Measurements from ENCODE around the gene RPGRIP1L. TPM values are rescaled to one million over a fixed set of nuclear protein-coding genes. Genes with fewer than 3 reads are reported as not detected.

The RPGRIP1L gene
- total and polyA plus RNA-seq, 3 donors from 2014 or later, result 22.0 to 37.4 (median 23.0) TPM

DNA sequence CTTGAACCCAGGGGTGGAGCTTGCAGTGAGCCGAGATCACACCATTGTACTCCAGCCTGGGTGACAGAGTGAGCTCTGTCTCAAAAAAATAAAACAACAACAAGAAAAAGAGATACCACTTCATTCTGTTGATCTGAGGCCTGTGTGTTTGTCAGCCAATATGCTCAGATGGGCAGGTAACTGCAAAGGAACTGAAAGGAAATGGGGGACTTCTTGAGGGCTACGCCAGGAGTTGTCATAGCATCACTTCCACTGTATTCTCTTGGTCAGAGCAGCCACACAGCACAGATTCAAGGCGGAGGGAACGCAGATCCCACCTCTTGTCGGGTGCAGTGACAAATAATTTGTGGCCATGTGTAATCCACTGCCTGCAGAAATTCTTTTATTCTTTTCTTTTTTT, 126.8 kb downstream of the RPGRIP1L start:
- TF ChIP-seq POLR2A (IDR thresholded peaks at IDR 0.05) (no peak), CTCF (IDR thresholded peaks at IDR 0.05) (no peak)
- intact Hi-C loops (cut with DNase I; ENCODE audit: low total_unique reads), result no loop called here
- DNase-seq, result no peak
- no peaks in the 10 kb centered on the region for H3K9me3 ChIP-seq
- H3K36me3 ChIP-seq (ENCODE audit: low read depth, missing control alignments), result no peaks in the 10 kb centered on the region
- no peaks in the 10 kb centered on the region for H3K4me1 ChIP-seq
- no peaks in the 10 kb centered on the region for H3K27me3 ChIP-seq
- H3K4me3 ChIP-seq, result no peak overlapping the region
- H3K27ac ChIP-seq, result no peak overlapping the region
- WGBS, 2 donors, result 92 to 94% methylated on average over 5 of the region's 5 CpGs

- no peak for DNase-seq
- intact Hi-C loops (cut with DNase I; ENCODE audit: low total_unique reads), result no loop called here
- Histone ChIP-seq H3K27ac (no peak overlapping the region), H3K36me3 (ENCODE audit: low read depth, missing control alignments) (no peaks in the 10 kb centered on the region), H3K9me3 (no peaks in the 10 kb centered on the region), H3K4me3 (no peak overlapping the region), H3K4me1 (no peaks in the 10 kb centered on the region), H3K27me3 (no peaks in the 10 kb centered on the region)
- TF ChIP-seq CTCF (IDR thresholded peaks at IDR 0.05), result no peak
- TF ChIP-seq POLR2A (IDR thresholded peaks at IDR 0.05), result no peak
- 41 to 49% methylated on average over 4 of the region's 4 CpGs for WGBS, 2 donors
Measured at GRCh38 chr16:53576210-53576609, 127.4 kb downstream of the RPGRIP1L start.

- H3K9me3 ChIP-seq, result no peaks in the 10 kb centered on the region
- H3K36me3 ChIP-seq (ENCODE audit: low read depth, missing control alignments), result no peaks in the 10 kb centered on the region
- no peaks in the 10 kb centered on the region for H3K4me1 ChIP-seq
- no peak for DNase-seq
- intact Hi-C loops (cut with DNase I; ENCODE audit: low total_unique reads), result no loop called here
- no peaks in the 10 kb centered on the region for H3K27me3 ChIP-seq
- H3K27ac ChIP-seq, result no peak overlapping the region
- no peak for TF ChIP-seq POLR2A (IDR thresholded peaks at IDR 0.05)
- TF ChIP-seq CTCF (IDR thresholded peaks at IDR 0.05), result no peak
- no peak overlapping the region for H3K4me3 ChIP-seq
Measured at GRCh38 chr16:53571763-53572162, 131.9 kb downstream of the RPGRIP1L start.

DNA sequence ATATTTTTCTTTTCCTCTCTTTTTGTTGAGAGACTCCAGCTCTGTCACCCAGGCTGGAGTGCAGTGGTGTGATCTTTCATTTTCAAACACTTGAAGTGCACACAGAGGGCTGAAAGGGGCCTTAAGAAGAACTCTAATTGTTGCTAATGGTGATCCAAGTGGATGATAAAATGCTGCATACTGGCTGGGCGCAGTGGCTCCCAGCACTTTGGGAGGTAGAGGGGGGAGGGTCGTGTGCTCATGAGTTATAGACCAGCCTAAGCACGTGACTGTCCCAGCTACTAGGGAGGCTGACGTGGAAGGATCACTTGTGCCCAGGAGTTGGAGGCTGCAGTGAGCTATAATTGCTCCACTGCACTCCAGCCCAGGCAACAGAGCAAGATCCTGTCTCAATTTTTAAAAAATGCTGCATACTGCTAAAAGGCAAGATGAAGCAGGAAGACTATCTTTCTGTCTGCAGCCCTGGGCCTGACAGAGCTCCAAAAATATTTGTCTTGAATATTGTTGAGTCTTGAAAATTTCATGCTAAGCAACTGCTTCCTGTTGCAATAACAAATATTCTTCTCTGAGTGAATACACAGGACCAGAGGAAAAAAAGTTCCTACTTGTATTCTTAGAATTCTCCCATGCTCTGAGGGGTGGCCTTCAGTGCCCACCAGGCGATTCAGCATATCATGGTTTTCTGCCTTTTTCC, 137.0 kb downstream of the RPGRIP1L start:
- H3K9me3 ChIP-seq, result no peaks in the 10 kb centered on the region
- no peaks in the 10 kb centered on the region for H3K27me3 ChIP-seq
- H3K36me3 ChIP-seq (ENCODE audit: low read depth, missing control alignments), result no peaks in the 10 kb centered on the region
- DNase-seq, result no peak
- intact Hi-C loops (cut with DNase I; ENCODE audit: low total_unique reads), result no loop called here
- TF ChIP-seq POLR2A (IDR thresholded peaks at IDR 0.05) (no peak), CTCF (IDR thresholded peaks at IDR 0.05) (no peak)
- no peak overlapping the region for H3K4me3 ChIP-seq
- H3K4me1 ChIP-seq, result no peaks in the 10 kb centered on the region
- no peak overlapping the region for H3K27ac ChIP-seq
- WGBS, 2 donors, result 65 to 70% methylated on average over 5 of the region's 5 CpGs

DNA sequence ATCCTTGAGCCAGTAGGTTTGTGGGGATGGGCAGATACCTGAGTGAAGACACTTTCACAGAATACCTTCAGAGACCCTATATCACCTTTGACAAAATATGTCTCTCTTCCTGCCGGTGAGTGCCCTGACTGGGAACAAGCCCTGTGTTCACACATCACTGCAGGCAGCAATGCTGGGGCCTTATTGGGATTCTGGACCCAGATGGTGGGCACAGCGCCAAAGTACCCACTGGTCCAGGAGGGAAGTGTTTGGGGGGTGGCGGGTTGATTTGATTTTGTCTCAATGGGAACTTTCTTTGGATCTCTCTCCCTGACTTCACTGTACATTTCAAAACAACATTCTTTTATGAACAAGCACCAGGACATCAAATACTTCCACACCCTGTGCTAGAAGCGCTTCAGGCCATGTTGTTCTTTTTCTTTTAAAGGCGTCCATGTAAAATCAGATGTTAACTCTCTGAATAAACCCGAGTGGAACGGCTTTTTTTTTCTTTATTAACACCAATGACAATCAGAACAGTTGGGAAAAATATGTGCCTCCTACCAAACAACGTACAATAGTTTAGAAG, 138.3 kb downstream of the RPGRIP1L start:
- Histone ChIP-seq H3K36me3 (ENCODE audit: low read depth, missing control alignments) (no peaks in the 10 kb centered on the region), H3K27ac (no peak overlapping the region), H3K4me1 (no peaks in the 10 kb centered on the region), H3K4me3 (no peak overlapping the region), H3K9me3 (no peaks in the 10 kb centered on the region), H3K27me3 (no peaks in the 10 kb centered on the region)
- TF ChIP-seq CTCF (IDR thresholded peaks at IDR 0.05), result no peak
- no peak for TF ChIP-seq POLR2A (IDR thresholded peaks at IDR 0.05)
- intact Hi-C loops (cut with DNase I; ENCODE audit: low total_unique reads), result no loop called here
- whole genome bisulfite sequencing, 2 donors, result 82 to 88% methylated on average over 8 of the region's 8 CpGs
- DNase-seq, result no peak
